Ishikawa (cell line): ENCODE data around the gene GPR62.

Source experiments
- CREB1 ChIP-seq: IDR thresholded peaks from 2 replicates; pipeline ENCODE4 v1.6.1; 2012; ENCODE audit warnings: low read depth
- EGR1 ChIP-seq: IDR thresholded peaks from 2 replicates; pipeline ENCODE4 v1.6.1; 2012
- EP300 ChIP-seq: IDR thresholded peaks from 2 replicates; pipeline ENCODE4 v1.6.1; 2012; ENCODE audit warnings: borderline replicate concordance
- FOXM1 ChIP-seq: IDR thresholded peaks from 2 replicates; pipeline ENCODE4 v1.6.1; 2012; ENCODE audit warnings: low read depth, borderline replicate concordance
- MAX ChIP-seq: IDR thresholded peaks from 2 replicates; pipeline ENCODE4 v1.6.1; 2012
- NFIC ChIP-seq: IDR thresholded peaks from 2 replicates; pipeline ENCODE4 v1.6.1; 2012
- TAF1 ChIP-seq: IDR thresholded peaks from 2 replicates; pipeline ENCODE4 v1.6.1; 2012; ENCODE audit warnings: low read depth, mild to moderate bottlenecking
- TEAD4 ChIP-seq: IDR thresholded peaks from 2 replicates; pipeline ENCODE4 v1.6.1; 2012
- YY1 ChIP-seq: IDR thresholded peaks from 2 replicates; pipeline ENCODE4 v1.6.1; 2012; ENCODE audit warnings: low read depth
- ZBTB7A ChIP-seq: IDR thresholded peaks from 2 replicates; pipeline ENCODE4 v1.6.1; 2012; ENCODE audit warnings: low read depth

- no peak for TF ChIP-seq MAX
- no peak for TF ChIP-seq YY1
- no peak for TF ChIP-seq EP300
- TF ChIP-seq CREB1: no peak
- TF ChIP-seq NFIC: no peak
- TF ChIP-seq TAF1: no peak
- no peak for TF ChIP-seq ZBTB7A
- no peak for TF ChIP-seq FOXM1
- TF ChIP-seq TEAD4: no peak
- no peak for TF ChIP-seq EGR1
Observed at GRCh38 chr3:51997172-51997571, 42.0 kb downstream of the GPR62 start.
